Glutamatergic neuron (in vitro differentiated cells): ENCODE measurements around the gene HEXD. TPM values are rescaled to one million over a fixed set of nuclear protein-coding genes. Genes with fewer than 3 reads are reported as not detected.
A peak's percentile ranks its signal among the peaks of the same experiment; 100 is the strongest.

Source experiments
- DNase-seq: peaks from one replicate; pipeline ENCODE4 v3.0.0; 2022
- H3K27ac Mint-ChIP-seq: one replicate; pipeline ENCODE4 v1.8.0; 2020; ENCODE audit warnings: mild to moderate bottlenecking, mixed read lengths, inconsistent platforms; ENCODE audit not compliant: unreplicated experiment
- H3K27me3 Mint-ChIP-seq: one replicate; pipeline ENCODE4 v1.8.0; 2020; ENCODE audit warnings: mild to moderate bottlenecking, moderate library complexity, mixed read lengths, inconsistent platforms; ENCODE audit not compliant: unreplicated experiment
- H3K36me3 Mint-ChIP-seq: one replicate; pipeline ENCODE4 v1.8.0; 2020; ENCODE audit warnings: mild to moderate bottlenecking, mixed read lengths, inconsistent platforms; ENCODE audit not compliant: unreplicated experiment
- H3K4me1 Mint-ChIP-seq: one replicate; pipeline ENCODE4 v1.8.0; 2020; ENCODE audit warnings: mild to moderate bottlenecking, low read depth, mixed read lengths, inconsistent platforms; ENCODE audit not compliant: unreplicated experiment
- H3K4me3 Mint-ChIP-seq: one replicate; pipeline ENCODE4 v1.8.0; 2020; ENCODE audit warnings: mild to moderate bottlenecking, mixed read lengths, inconsistent platforms; ENCODE audit not compliant: unreplicated experiment
- H3K9me3 Mint-ChIP-seq: one replicate; pipeline ENCODE4 v1.8.0; 2020; ENCODE audit warnings: mild to moderate bottlenecking, moderate library complexity, mixed read lengths, inconsistent platforms; ENCODE audit not compliant: unreplicated experiment
- total RNA-seq: library from RNA; stranded (reverse); fragmentation: NEBNext Ultra II Directional; extraction: Animal tissue kit (Norgen Biotek cat#: 25700); gene quantifications from one replicate; pipeline ENCODE4 v1.2.1, GENCODE V29; 2021; ENCODE audit not compliant: unreplicated experiment
- TF ChIP-seq, protein P1 (sequence below): fragments of 200-600 bp; sonication (generic); IDR thresholded peaks from one replicate; pipeline ENCODE4 v1.5.0; 2021; ENCODE audit not compliant: partially characterized antibody, unreplicated experiment

The HEXD gene
- total RNA-seq, 1 donor from 2014 or later, result 58.7 TPM

DNA sequence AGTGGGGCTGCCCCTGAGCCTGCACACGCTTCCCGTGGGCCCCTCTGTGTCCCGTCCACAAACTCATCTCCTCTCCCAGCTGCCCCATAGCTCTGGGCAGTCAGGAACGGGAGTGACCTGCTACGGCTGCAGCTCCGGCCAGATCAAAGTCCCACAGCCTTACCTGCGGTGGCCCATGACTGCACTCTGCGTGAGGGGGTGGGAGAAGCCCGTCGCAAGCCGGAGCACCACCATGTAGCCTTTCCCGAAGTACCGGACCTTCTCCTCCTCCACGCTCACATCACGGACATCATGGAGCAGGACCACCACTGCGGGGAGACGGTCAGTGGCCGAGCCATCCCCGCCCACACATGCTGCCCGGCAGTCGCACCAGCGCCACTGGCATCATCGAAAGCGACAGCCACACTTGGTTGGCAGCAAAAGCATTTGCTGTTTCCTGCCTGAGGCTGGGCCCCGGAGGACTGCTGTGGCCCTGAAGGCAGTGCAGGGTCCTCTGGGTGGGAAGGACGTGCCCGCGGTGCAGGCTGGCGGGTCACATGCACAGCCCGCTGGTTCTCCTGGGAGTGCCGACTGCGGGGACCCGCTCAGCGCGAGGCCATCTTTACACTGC lies 26.2 kb downstream of the HEXD start:
- TF ChIP-seq, protein P1, sequence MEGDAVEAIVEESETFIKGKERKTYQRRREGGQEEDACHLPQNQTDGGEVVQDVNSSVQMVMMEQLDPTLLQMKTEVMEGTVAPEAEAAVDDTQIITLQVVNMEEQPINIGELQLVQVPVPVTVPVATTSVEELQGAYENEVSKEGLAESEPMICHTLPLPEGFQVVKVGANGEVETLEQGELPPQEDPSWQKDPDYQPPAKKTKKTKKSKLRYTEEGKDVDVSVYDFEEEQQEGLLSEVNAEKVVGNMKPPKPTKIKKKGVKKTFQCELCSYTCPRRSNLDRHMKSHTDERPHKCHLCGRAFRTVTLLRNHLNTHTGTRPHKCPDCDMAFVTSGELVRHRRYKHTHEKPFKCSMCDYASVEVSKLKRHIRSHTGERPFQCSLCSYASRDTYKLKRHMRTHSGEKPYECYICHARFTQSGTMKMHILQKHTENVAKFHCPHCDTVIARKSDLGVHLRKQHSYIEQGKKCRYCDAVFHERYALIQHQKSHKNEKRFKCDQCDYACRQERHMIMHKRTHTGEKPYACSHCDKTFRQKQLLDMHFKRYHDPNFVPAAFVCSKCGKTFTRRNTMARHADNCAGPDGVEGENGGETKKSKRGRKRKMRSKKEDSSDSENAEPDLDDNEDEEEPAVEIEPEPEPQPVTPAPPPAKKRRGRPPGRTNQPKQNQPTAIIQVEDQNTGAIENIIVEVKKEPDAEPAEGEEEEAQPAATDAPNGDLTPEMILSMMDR, result no peak
- Mint-ChIP-seq H3K27ac (no peak overlapping the region), H3K4me3 (no peak overlapping the region)

DNA sequence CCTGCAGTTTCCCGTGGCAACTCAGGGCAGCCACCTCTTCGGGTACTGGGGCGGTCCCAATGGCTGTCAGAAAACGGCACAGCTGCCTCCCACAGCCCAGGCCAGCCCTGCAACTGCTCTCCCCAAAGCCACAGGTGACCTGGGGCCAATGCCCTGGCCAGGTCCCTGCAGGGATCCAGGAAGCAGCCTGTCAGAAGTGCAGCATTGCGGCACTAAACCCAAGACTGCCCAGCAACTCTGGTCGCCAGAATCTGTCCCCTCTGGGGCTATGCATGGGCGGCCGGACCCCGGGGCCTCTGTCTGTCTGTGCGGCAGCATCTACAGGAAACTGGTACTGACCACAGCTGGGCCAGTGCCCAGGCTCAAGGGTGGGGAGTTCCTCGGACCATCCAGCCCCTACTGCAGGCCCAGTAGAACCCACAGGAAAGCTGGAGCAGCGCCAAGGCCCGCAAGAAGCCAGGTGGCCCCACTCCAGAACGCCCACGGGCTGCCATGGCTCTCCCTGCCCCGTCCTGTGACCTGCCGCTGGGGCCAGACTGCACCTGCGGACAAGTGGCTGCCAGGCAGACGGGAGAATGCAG lies 26.9 kb downstream of the HEXD start:
- peaks cover 8% of the 10 kb centered on the region for H3K27me3 Mint-ChIP-seq
- H3K27ac Mint-ChIP-seq, result no peak overlapping the region
- peaks cover 11% of the 10 kb centered on the region for H3K4me1 Mint-ChIP-seq
- no peaks in the 10 kb centered on the region for H3K36me3 Mint-ChIP-seq
- H3K9me3 Mint-ChIP-seq, result peaks cover 6% of the 10 kb centered on the region
- TF ChIP-seq, protein P1, result no peak
- DNase-seq, result no peak
- H3K4me3 Mint-ChIP-seq, result no peak overlapping the region

More for the DNA sequence above, 26.2 kb downstream of the HEXD start:
- peaks cover 3% of the 10 kb centered on the region for H3K9me3 Mint-ChIP-seq
- no peak for DNase-seq
- no peaks in the 10 kb centered on the region for H3K36me3 Mint-ChIP-seq
- H3K27me3 Mint-ChIP-seq, result peaks cover 5% of the 10 kb centered on the region
- peaks cover 7% of the 10 kb centered on the region for H3K4me1 Mint-ChIP-seq

GRCh38 chr17:82445542-82445941 lies 27.4 kb downstream of the HEXD start:
- Mint-ChIP-seq H3K4me1 (peaks cover 7% of the 10 kb centered on the region), H3K27ac (no peak overlapping the region), H3K9me3 (peaks cover 6% of the 10 kb centered on the region), H3K4me3 (no peak overlapping the region), H3K36me3 (no peaks in the 10 kb centered on the region), H3K27me3 (peaks cover 8% of the 10 kb centered on the region)
- DNase-seq, result no peak
- TF ChIP-seq, protein P1, result no peak

DNA sequence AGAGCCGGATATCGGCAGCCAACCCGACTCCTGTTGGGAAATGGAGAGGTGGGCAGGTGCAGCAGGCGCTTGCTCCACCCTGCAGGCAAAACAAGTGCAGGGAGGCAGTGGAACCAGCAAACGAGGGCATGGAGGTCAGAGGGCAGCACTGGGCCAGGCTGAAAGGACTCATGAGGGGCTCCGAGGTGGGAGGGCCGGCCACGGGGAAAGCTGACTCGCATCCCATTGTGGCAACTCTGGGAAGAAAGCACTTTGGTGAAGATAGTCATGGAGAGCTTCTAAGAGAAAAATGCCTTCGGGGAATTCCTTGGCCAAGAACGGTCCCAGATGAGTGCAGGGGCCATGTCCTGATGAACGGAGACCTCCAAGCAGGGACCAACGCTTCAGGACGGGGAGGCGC lies 28.0 kb downstream of the HEXD start:
- H3K4me1 Mint-ChIP-seq, result peaks cover 4% of the 10 kb centered on the region
- no peak for DNase-seq
- peaks cover 9% of the 10 kb centered on the region for H3K27me3 Mint-ChIP-seq
- no peaks in the 10 kb centered on the region for H3K36me3 Mint-ChIP-seq
- TF ChIP-seq, protein P1, result no peak
- H3K9me3 Mint-ChIP-seq, result peaks cover 9% of the 10 kb centered on the region
- H3K27ac Mint-ChIP-seq, result no peak overlapping the region
- peak overlapping the region; percentile 30 for H3K4me3 Mint-ChIP-seq

DNA sequence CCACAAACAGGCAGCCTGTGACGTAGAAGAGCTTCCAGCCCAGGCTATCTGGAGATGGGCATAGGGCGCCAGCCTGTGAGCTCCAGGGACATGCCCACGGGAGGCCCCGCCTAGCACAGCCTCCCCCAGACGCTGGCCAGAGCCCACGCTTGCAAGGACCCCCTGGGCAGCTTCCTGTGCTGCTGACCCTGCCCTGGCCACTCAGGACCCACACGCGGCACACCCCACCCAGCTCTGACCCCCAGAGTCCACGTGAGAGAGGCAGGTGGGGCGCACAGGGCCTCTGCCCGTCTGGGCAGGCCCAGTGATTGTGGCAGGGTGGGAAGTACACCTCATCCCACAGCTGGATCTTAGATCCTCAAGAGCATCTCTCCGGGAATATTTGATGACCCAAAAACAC lies 28.5 kb downstream of the HEXD start:
- Mint-ChIP-seq H3K27ac (no peak overlapping the region), H3K9me3 (peaks cover 9% of the 10 kb centered on the region), H3K4me1 (peaks cover 6% of the 10 kb centered on the region), H3K36me3 (no peaks in the 10 kb centered on the region), H3K4me3 (no peak overlapping the region), H3K27me3 (peaks cover 9% of the 10 kb centered on the region)
- TF ChIP-seq, protein P1, result no peak
- no peak for DNase-seq
